GM21825 (cell line): ENCODE measurements around the gene PLTP.
A peak's percentile ranks its signal among the peaks of the same experiment; 100 is the strongest.
"Not testable (repeated sequence)": the region's sequence is repeated elsewhere in the genome, so short reads cannot be mapped to it uniquely, and the experiment has no call there.

ENCODE experiments used
- ATAC-seq: cut with Tn5 transposase; IDR thresholded peaks from one replicate; pipeline ENCODE4 v1.9.1; 2021; ENCODE audit warnings: mild to moderate bottlenecking, moderate library complexity; ENCODE audit not compliant: unreplicated experiment

PLTP gene

GRCh38 chr20:45880988-45881788, 30.8 kb downstream of the PLTP start, which contains the start of gene ZSWIM1:
TSS of gene ZSWIM1 (plus strand) at chr20:45881227. CDS start at chr20:45882593, 1,366 bp downstream.
- ATAC-seq, result peak; percentile 96

DNA sequence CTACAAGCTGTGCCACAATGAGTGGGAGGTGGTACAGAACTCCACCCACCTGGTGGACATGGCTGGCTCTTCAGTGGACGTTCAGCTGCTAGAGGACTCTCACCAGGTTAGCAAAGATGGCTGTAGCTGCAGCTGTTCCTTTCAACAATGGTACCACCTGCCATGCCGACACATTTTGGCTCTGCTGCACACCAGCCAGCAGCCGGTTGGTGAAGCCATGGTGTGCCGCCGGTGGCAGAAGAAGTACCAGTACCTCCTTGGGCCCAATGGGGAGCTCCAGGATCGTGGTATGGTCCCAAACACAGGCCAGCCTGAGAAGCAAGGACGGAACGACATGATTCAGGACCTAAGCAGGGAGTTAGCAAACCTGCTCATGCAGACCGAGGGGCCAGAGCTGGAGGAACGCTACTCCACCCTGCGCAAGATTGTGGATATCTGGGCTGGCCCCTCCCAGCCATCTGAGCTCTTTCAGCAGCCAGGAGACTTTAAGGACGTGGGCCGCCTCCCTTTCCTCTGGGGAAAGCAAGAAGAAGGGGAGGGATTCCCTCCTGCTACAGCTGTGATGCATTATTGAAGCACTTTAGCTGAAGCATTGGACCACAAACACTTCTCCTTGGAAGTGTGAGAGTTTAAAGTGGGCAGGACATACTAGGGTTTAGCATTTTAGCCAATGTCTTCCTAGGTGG, 33.7 kb downstream of the PLTP start:
- no peak for ATAC-seq

GRCh38 chr20:45874576-45874975, 37.4 kb downstream of the PLTP start:
- ATAC-seq, result no peak

DNA sequence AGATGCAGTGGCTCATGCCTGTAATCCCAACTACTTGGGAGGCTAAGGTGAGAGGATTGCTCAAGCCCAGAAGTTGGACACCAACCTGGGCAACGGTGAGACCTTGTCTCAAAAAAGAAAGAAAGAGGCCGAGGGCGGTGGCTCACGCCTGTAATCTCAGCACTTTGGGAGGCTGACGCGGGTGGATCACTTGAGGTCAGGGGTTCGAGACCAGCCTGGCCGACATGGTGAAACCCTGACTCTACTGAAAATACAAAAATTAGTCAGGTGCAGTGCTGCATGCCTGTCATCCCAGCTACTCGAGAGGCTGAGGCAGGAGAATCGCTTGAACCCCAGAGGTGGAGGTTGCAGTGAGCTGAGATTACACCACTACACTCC, 37.9 kb downstream of the PLTP start:
- not testable (repeated sequence) for ATAC-seq

- no peak for ATAC-seq
Measured at GRCh38 chr20:45873409-45874103, 38.4 kb downstream of the PLTP start.

DNA sequence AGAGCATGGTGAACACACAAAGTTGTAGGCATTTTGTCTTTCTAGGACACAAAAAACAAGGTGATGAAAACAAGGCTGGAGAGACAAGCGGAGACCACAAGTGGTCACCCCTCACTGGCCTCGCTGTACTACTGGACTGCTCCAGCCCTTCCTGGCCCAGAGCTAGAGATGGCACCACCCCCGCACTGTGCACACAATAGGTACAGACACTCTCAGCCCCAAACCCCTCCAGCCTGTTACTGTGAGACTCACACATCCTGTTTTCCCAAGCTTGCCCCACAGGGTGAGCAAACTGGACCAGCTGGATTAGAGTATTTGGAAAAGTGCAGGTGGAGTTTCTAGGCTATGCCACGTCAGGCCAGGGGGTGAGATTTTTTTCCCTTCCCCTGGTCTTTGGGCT, 39.3 kb downstream of the PLTP start:
- ATAC-seq, result no peak

DNA sequence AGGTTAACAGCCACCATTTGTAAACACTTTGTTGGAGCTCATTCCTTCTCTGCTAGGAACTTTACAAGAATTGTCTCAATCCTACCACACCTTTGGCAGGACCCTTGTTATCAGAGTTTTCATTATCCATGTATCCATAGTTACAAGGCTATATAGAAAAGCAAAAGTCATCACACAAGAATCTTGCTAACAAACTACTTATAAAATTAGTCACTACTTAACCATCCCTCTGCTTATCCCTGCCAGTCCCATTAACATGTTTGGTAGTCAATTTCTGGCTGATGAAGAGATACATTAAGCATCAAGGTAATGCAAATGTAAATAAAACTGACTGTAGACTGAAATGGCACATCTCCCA, 44.2 kb downstream of the PLTP start:
- no peak for ATAC-seq

- ATAC-seq, result no peak
Measured at GRCh38 chr20:45867136-45867818, 44.7 kb downstream of the PLTP start.

GRCh38 chr20:45866454-45866853, 45.5 kb downstream of the PLTP start:
- ATAC-seq, result no peak

- ATAC-seq, result no peak
Measured at GRCh38 chr20:45863543-45864470, 48.1 kb downstream of the PLTP start.

- no peak for ATAC-seq
Measured at GRCh38 chr20:45861221-45862075, 50.5 kb downstream of the PLTP start.

DNA sequence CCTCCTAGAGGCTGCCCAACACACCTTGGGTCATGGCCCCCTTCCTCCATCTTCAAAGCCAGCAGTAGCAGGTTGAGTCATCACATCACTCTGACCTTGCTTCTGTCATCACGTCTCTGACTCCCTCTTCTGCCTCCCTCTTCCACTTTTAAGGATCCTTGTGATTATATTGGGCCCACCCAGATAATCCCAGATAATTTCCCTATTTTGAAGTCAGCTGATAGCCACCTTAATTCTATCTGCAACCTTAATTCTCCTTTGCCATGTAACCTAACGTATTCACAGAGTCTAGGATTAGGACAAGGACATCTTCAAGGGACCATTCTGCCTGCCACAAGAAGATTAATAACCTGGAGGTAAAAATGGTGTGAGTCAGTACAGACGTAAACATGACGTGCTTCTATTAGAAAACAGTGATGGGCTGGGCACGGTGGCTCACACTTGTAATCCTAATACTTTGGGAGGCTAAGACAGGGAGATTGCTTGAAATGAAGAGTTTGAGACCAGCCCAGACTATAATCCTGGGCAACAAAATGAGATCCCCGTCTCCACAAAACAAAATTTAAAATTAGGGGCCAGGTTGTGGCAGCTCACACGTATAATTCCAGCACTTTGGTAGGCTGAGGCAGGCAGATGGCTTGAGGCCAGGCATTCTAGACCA, 51.3 kb downstream of the PLTP start:
- no peak for ATAC-seq

DNA sequence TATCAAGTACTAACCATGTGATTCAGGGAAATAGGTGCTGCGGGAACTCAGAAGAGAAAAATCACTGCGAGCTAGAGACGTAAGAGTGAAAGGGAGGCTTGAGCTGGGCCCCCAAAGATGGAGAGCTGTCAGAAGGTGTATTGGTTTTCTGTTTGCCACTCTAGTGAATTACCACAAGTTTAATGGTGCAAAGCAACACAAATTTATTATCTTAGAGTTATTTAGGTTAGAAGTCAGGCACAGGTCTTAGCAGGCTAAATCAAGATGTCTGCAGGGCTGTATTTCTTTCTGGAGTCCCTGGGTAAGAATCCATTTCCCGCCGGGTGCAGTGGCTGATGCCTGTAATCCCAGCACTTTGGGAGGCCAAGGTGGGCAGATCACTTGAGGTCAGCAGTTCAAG, 52.0 kb downstream of the PLTP start:
- ATAC-seq, result no peak

DNA sequence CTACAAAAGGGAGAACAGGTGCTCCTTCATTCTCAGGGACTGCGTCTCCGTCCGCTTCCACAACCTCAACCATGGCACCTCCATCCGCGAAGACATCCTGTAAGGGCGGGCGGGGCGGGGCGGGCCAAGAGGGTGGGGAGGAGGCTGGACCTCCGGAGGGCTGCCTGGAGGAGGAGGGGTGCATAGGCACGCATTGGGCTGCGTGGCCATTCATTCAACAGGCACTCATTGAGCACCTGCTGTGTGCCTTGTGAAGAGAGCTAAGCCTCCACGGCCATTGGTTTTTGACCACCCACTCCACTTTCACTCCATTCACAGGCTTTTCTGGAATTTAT, 54.1 kb downstream of the PLTP start:
- ATAC-seq, result peak; percentile 28

- ATAC-seq, result peak; percentile 91
Measured at GRCh38 chr20:45857114-45857881, 54.7 kb downstream of the PLTP start, which contains the start of the genes ACOT8 and ZSWIM3. TSS of gene ACOT8 (minus strand) at chr20:45857392. CDS start at chr20:45857315, 77 bp downstream. TSS of gene ZSWIM3 (plus strand) at chr20:45857614. CDS start at chr20:45857826, 212 bp downstream.

- no peak for ATAC-seq
Measured at GRCh38 chr20:45853484-45853883, 58.5 kb downstream of the PLTP start.

DNA sequence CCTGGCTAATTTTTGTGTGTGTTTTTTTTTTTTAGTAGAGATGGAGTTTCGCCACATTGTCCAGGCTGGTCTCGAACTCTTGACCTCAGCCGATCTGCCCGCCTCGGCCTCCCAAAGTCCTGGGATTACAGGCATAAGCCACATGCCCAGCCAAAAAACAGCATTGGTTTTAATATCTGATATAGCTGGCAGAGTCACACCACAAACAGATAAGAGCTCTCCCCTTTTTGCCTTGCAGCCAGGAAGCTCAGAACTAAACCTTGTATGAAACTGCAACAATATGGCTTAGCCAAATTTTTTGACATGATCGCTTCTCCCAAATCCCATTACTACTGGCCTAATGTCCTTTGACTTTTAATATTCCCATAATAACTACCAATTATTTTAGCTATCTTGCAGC, 59.6 kb downstream of the PLTP start:
- ATAC-seq, result no peak

GRCh38 chr20:45851501-45851900, 60.5 kb downstream of the PLTP start:
- ATAC-seq, result no peak
